Measurements from ENCODE around the gene MYF5. TPM values are rescaled to one million over a fixed set of nuclear protein-coding genes. Genes with fewer than 3 reads are reported as not detected.

MYF5 gene
- polyA plus RNA-seq, 3 donors = not detected

GRCh38 chr12:80679346-80680131 is 37.2 kb upstream of the MYF5 start:
- Mint-ChIP-seq H3K27ac (no peak overlapping the region), H3K9me3 (peaks cover 0 to 2% (median 0%) of the 10 kb centered on the region in 7 donors), H3K4me1 (no peaks in the 10 kb centered on the region), H3K4me3 (no peak overlapping the region), H3K36me3 (no peaks in the 10 kb centered on the region), H3K27me3 (ENCODE audit: low read depth in 3 of 3) (peaks cover 0 to 3% (median 1%) of the 10 kb centered on the region in 3 donors)
- Histone ChIP-seq H3K4me3 (replicated peaks in 1 of 3; ENCODE audit: low read depth in 2 of 3, low read length in 3 of 3) (no peak overlapping the region), H4K20me1 (ENCODE audit: insufficient read depth, low read length) (no peaks in the 10 kb centered on the region), H2AFZ (ENCODE audit: insufficient read depth, low read depth, low read length, poor library complexity, severe bottlenecking) (no peak overlapping the region), H3K9me3 (replicated peaks in 1 of 2; ENCODE audit: control insufficient read depth in 1 of 2, insufficient read depth in 1 of 2, low read length in 2 of 2) (no peaks in the 10 kb centered on the region), H3K4me1 (ENCODE audit: control insufficient read depth in 1 of 2, insufficient read depth in 2 of 2, low read length in 2 of 2) (no peaks in the 10 kb centered on the region), H3K27me3 (ENCODE audit: control insufficient read depth in 2 of 2, insufficient read depth in 2 of 2, low read length in 2 of 2) (no peaks in the 10 kb centered on the region), H3K9ac (ENCODE audit: insufficient read depth, low read length, poor library complexity, severe bottlenecking) (no peak overlapping the region), H3K79me2 (ENCODE audit: insufficient read depth, low read length) (no peaks in the 10 kb centered on the region), H3K4me2 (replicated peaks; ENCODE audit: extremely low read depth, low read length, poor library complexity, severe bottlenecking) (no peak overlapping the region), H3K36me3 (replicated peaks in 1 of 2; ENCODE audit: control insufficient read depth in 1 of 2, insufficient read depth in 2 of 2, low read length in 2 of 2) (no peaks in the 10 kb centered on the region), H3K27ac (ENCODE audit: low read depth in 1 of 2, low read length in 2 of 2) (no peak overlapping the region)
- no CpG with 5 or more reads among the region's 3 CpGs for WGBS (ENCODE audit: insufficient coverage)
- TF ChIP-seq CTCF (IDR thresholded peaks at IDR 0.05) = no peak
- intact Hi-C loops (cut with micrococcal nuclease) = no loop called here
- no peak for DNase-seq

GRCh38 chr12:80681287-80681686 is 35.4 kb upstream of the MYF5 start:
- no peaks in the 10 kb centered on the region for H3K27me3 ChIP-seq (ENCODE audit: control insufficient read depth in 2 of 2, insufficient read depth in 2 of 2, low read length in 2 of 2)

More at GRCh38 chr12:80681287-80681686, 35.4 kb upstream of the MYF5 start:
- Histone ChIP-seq H3K27ac (ENCODE audit: low read depth in 1 of 2, low read length in 2 of 2) (no peak overlapping the region), H3K9ac (ENCODE audit: insufficient read depth, low read length, poor library complexity, severe bottlenecking) (no peak overlapping the region), H3K4me3 (replicated peaks in 1 of 3; ENCODE audit: low read depth in 2 of 3, low read length in 3 of 3) (no peak overlapping the region), H3K4me1 (ENCODE audit: control insufficient read depth in 1 of 2, insufficient read depth in 2 of 2, low read length in 2 of 2) (no peaks in the 10 kb centered on the region), H3K79me2 (ENCODE audit: insufficient read depth, low read length) (no peaks in the 10 kb centered on the region), H3K9me3 (replicated peaks in 1 of 2; ENCODE audit: control insufficient read depth in 1 of 2, insufficient read depth in 1 of 2, low read length in 2 of 2) (no peaks in the 10 kb centered on the region), H3K4me2 (replicated peaks; ENCODE audit: extremely low read depth, low read length, poor library complexity, severe bottlenecking) (no peak overlapping the region), H4K20me1 (ENCODE audit: insufficient read depth, low read length) (no peaks in the 10 kb centered on the region), H2AFZ (ENCODE audit: insufficient read depth, low read depth, low read length, poor library complexity, severe bottlenecking) (no peak overlapping the region), H3K36me3 (replicated peaks in 1 of 2; ENCODE audit: control insufficient read depth in 1 of 2, insufficient read depth in 2 of 2, low read length in 2 of 2) (no peaks in the 10 kb centered on the region)
- peaks cover 0 to 2% (median 0%) of the 10 kb centered on the region in 7 donors for H3K9me3 Mint-ChIP-seq
- no peak overlapping the region for H3K4me3 Mint-ChIP-seq
- H3K36me3 Mint-ChIP-seq = no peaks in the 10 kb centered on the region
- H3K27me3 Mint-ChIP-seq (ENCODE audit: low read depth in 3 of 3) = peaks cover 0 to 3% (median 2%) of the 10 kb centered on the region in 3 donors
- DNase-seq = no peak
- no peak overlapping the region for H3K27ac Mint-ChIP-seq
- intact Hi-C loops (cut with micrococcal nuclease) = no loop called here
- H3K4me1 Mint-ChIP-seq = no peaks in the 10 kb centered on the region
- WGBS (ENCODE audit: insufficient coverage) = 80% methylated on average over 1 of the region's 2 CpGs
- no peak for TF ChIP-seq CTCF (IDR thresholded peaks at IDR 0.05)
